OCI-LY7 (cell line): Measurements from ENCODE around the gene CD247. TPM values are rescaled to one million over a fixed set of nuclear protein-coding genes. Genes with fewer than 3 reads are reported as not detected.
A peak's percentile ranks its signal among the peaks of the same experiment; 100 is the strongest.

ENCODE experiments used
- BruUV-seq: library from RNA; stranded (reverse); fragments of 400-500 nt; replicated peaks from 2 replicates; lab custom pipeline; 2021; lab: Mats Ljungman, UMichigan
- CTCF ChIA-PET: fragments of 300-600 bp; sonication (Branson Sonifier 250); formaldehyde crosslinking; loops from one replicate; lab custom pipeline; 2022; ENCODE audit warnings: antibody characterized with exemption; ENCODE audit not compliant: unreplicated experiment; lab: Charles Lee
- POLR2A ChIA-PET: fragments of 300-600 bp; sonication (Branson Sonifier 250); formaldehyde crosslinking; loops from one replicate; lab custom pipeline; 2022; ENCODE audit warnings: antibody characterized with exemption; lab: Charles Lee
- DNase-seq: peaks from one replicate; pipeline ENCODE4 v3.0.0-alpha.2; 2015; ENCODE audit warnings: low spot score
- H2AFZ ChIP-seq: fragments of 200-600 bp; sonication (generic), shearing (Covaris generic); 2 replicates; pipeline ENCODE4 v1.6.1; 2014; ENCODE audit warnings: mild to moderate bottlenecking, antibody characterized with exemption, low read length, moderate library complexity
- H3K27ac ChIP-seq: fragments of 200-600 bp; sonication (generic); 2 replicates; pipeline ENCODE4 v1.5.1; 2014; ENCODE audit warnings: mixed run types, low read depth, mild to moderate bottlenecking, moderate library complexity, low read length, inconsistent platforms; ENCODE audit not compliant: poor library complexity, severe bottlenecking
- H3K36me3 ChIP-seq: fragments of 200-600 bp; sonication (generic); 2 replicates; pipeline ENCODE4 v1.6.1; 2014; ENCODE audit warnings: mild to moderate bottlenecking, antibody characterized with exemption, low read length, moderate library complexity, mixed read lengths; ENCODE audit not compliant: insufficient read depth
- H3K4me1 ChIP-seq: fragments of 200-600 bp; sonication (generic); 2 replicates; pipeline ENCODE4 v1.5.1; 2014; ENCODE audit warnings: mild to moderate bottlenecking, low read length; ENCODE audit not compliant: insufficient read depth, poor library complexity, severe bottlenecking
- H3K4me2 ChIP-seq: fragments of 200-600 bp; sonication (generic); 2 replicates; pipeline ENCODE4 v1.6.1; 2014; ENCODE audit warnings: mild to moderate bottlenecking, low read length
- H3K4me3 ChIP-seq: fragments of 200-600 bp; sonication (generic); 2 replicates; pipeline ENCODE4 v1.5.1; 2014; ENCODE audit warnings: mild to moderate bottlenecking, low read depth, low read length; ENCODE audit not compliant: poor library complexity, severe bottlenecking
- H3K79me2 ChIP-seq: fragments of 200-600 bp; sonication (generic); 2 replicates; pipeline ENCODE4 v1.6.1; 2016; ENCODE audit warnings: low read depth, mild to moderate bottlenecking, low read length, moderate library complexity, mixed read lengths; ENCODE audit not compliant: insufficient read depth
- H3K9me2 ChIP-seq: fragments of 200-600 bp; sonication (generic); 2 replicates; pipeline ENCODE4 v1.6.1; 2016; ENCODE audit warnings: mild to moderate bottlenecking, low read length, mixed read lengths; ENCODE audit not compliant: insufficient read depth
- H3K9me3 ChIP-seq: fragments of 200-600 bp; sonication (generic); 2 replicates; pipeline ENCODE4 v1.6.1; 2014; ENCODE audit warnings: mild to moderate bottlenecking, mixed run types, low read length, mixed read lengths
- H4K20me1 ChIP-seq: fragments of 200-600 bp; sonication (generic); 2 replicates; pipeline ENCODE4 v1.6.1; 2014; ENCODE audit warnings: mild to moderate bottlenecking, antibody characterized with exemption, low read length, moderate library complexity, mixed read lengths; ENCODE audit not compliant: insufficient read depth
- CTCF ChIP-seq: fragments of 200-600 bp; sonication (generic); conservative IDR thresholded peaks from 2 replicates; pipeline ENCODE4 v1.5.1; 2014; ENCODE audit warnings: mild to moderate bottlenecking, antibody characterized with exemption, low read length, moderate library complexity, mixed read lengths
- EZH2phosphoT487 ChIP-seq: fragments of 200-600 bp; sonication (generic); IDR thresholded peaks from 2 replicates; pipeline ENCODE4 v1.6.1; 2018; ENCODE audit warnings: low read depth, borderline replicate concordance, mild to moderate bottlenecking, mixed run types, antibody characterized with exemption, low read length, moderate library complexity, mixed read lengths
- intact Hi-C: fragments of 100-400 bp; cut with micrococcal nuclease; formaldehyde crosslinking; loops from one replicate; pipeline ENCODE4 v1.10.0; 2022; ENCODE audit not compliant: unreplicated experiment
- total RNA-seq, 2 experiments: library from RNA; depleted of rRNA in 1 of 2; stranded (reverse); fragments of >200 nt in 1 of 2; shearing (Covaris generic) in 1 of 2; gene quantifications; 2 replicates each; pipeline ENCODE4 v1.2.3, GENCODE V29; 2014 to 2022

CD247 gene
- total RNA-seq, 2 experiments from 2014 or later, result 1.6 to 2.2 TPM

DNA sequence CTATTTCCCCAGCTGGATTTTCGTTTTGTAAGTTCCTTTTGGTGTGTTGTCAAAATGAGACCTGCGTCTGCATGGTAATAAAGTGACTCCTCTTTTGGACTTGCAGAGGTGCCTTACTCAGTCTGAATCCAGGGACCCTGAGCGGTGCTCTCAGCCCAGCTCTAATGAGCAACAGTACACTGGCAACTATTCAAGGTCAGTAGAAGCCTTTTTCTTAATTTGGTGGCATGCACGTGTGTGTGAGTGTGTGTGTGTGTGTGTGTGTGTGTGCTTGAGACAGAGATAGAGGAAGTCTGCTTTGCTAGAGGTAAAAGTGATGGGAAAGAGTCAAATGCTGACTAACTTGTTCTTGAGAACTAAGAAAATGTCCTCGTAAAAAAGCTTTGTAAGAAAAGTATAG is 105.4 kb downstream of the CD247 start:
- DNase-seq, result peak; percentile 26
- no peaks in the 10 kb centered on the region for H3K9me2 ChIP-seq
- H3K79me2 ChIP-seq, result no peaks in the 10 kb centered on the region
- no peak overlapping the region for H3K4me2 ChIP-seq
- H3K27ac ChIP-seq, result no peak overlapping the region
- no peak for TF ChIP-seq EZH2phosphoT487
- no peak for TF ChIP-seq CTCF
- intact Hi-C loops, result no loop called here
- peaks cover 6% of the 10 kb centered on the region for H3K4me1 ChIP-seq
- no peaks in the 10 kb centered on the region for H3K9me3 ChIP-seq
- ChIA-PET POLR2A (no interaction called here), CTCF (no interaction called here)
- BruUV-seq, result no TSS peak
- H3K36me3 ChIP-seq, result peaks cover 79% of the 10 kb centered on the region
- H2AFZ ChIP-seq, result no peak overlapping the region
- peaks cover 2% of the 10 kb centered on the region; the same call in 1 of the 2 replicates for H4K20me1 ChIP-seq
- H3K4me3 ChIP-seq, result no peak overlapping the region

DNA sequence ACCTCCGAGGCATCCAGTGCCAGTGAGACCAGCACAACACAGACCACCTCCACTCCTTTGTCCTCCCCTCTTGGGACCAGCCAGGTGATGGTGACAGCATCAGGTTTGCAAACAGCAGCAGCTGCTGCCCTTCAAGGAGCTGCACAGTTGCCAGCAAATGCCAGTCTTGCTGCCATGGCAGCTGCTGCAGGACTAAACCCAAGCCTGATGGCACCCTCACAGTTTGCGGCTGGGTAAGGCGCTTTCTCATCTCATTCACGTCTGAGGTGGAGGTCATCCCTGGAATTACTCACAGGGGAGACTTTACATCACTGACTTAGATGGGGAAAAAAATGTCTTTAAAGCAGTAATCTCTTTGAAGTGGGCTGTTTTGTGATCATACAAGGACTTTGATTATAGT is 106.3 kb downstream of the CD247 start:
- Histone ChIP-seq H3K36me3 (peaks cover 79% of the 10 kb centered on the region), H3K4me3 (no peak overlapping the region), H3K4me1 (peaks cover 4% of the 10 kb centered on the region), H2AFZ (no peak overlapping the region), H3K27ac (no peak overlapping the region), H4K20me1 (no peaks in the 10 kb centered on the region), H3K9me2 (no peaks in the 10 kb centered on the region), H3K79me2 (no peaks in the 10 kb centered on the region), H3K4me2 (no peak overlapping the region), H3K9me3 (no peaks in the 10 kb centered on the region)
- ChIA-PET POLR2A (interaction anchor here (0.8 kb wide), 1 partner anchor 141 kb away, joined by 3 read pairs; no protein-coding TSS in a partner anchor), CTCF (no interaction called here)
- intact Hi-C loops, result no loop called here
- TF ChIP-seq EZH2phosphoT487, result no peak
- TF ChIP-seq CTCF, result no peak
- no TSS peak for BruUV-seq
- no peak for DNase-seq

DNA sequence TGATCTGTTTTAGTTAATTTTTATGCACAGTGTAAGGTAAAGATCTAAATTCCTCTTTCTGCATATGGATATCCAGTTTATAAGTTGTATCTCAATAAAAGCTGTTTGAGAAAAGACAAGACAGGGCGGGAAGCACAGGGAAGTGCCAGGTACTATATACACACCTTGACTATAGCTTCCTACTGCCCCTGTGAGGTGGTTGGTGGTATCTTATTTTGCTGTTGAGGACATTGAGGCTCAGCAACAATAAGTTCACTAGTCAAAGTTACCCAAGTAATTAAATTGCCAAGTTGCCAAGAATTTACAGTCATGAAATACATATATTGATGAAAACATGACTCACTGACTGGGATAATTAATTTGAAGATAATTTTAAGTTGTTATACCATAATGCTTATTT is 109.1 kb downstream of the CD247 start:
- Histone ChIP-seq H3K9me2 (no peaks in the 10 kb centered on the region), H3K4me2 (no peak overlapping the region), H2AFZ (no peak overlapping the region), H3K36me3 (peaks cover 76% of the 10 kb centered on the region), H4K20me1 (no peaks in the 10 kb centered on the region), H3K4me1 (peaks cover 4% of the 10 kb centered on the region), H3K4me3 (no peak overlapping the region), H3K9me3 (no peaks in the 10 kb centered on the region), H3K27ac (no peak overlapping the region), H3K79me2 (no peaks in the 10 kb centered on the region)
- BruUV-seq, result no TSS peak
- intact Hi-C loops, result loop anchor here (1.0 kb wide), 1 partner anchor 141 kb away; no protein-coding TSS in a partner anchor
- CTCF ChIA-PET, result interaction anchor here (0.6 to 0.7 kb wide), 2 partner anchors 13 to 75 kb away, joined by 3 to 5 read pairs; no protein-coding TSS in a partner anchor
- no peak for TF ChIP-seq EZH2phosphoT487
- TF ChIP-seq CTCF, result peak; percentile 79
- POLR2A ChIA-PET, result interaction anchor here (0.8 to 1.2 kb wide), 6 partner anchors 9 to 144 kb away, joined by 3 to 6 read pairs (median 4); partner anchors contain the start of gene CREG1
- DNase-seq, result peak; percentile 59
